H1 (cell line): ENCODE data around the gene ATAT1. TPM values are rescaled to one million over a fixed set of nuclear protein-coding genes. Genes with fewer than 3 reads are reported as not detected.

ENCODE experiments used
- CTCF ChIA-PET: fragments of 300-600 bp; sonication (Branson Sonifier 250); formaldehyde crosslinking; loops from one replicate; lab custom pipeline; 2021; ENCODE audit not compliant: partially characterized antibody; lab: Charles Lee
- POLR2A ChIA-PET: fragments of 300-600 bp; sonication (Branson Sonifier 250); formaldehyde crosslinking; loops from one replicate; lab custom pipeline; 2021; ENCODE audit warnings: inconsistent platforms; ENCODE audit not compliant: partially characterized antibody; lab: Charles Lee
- DNase-seq, 2 experiments: peaks; one replicate each; pipeline versions ENCODE4 v3.0.0 to v3.0.0-alpha.2; 2010 to 2022; ENCODE audit warnings: low spot score in 2 of 2, low read depth in 1 of 2, mixed read lengths in 1 of 2
- FAIRE-seq: peaks from 2 replicates; lab custom pipeline; 2011; peaks lifted over from hg19 to GRCh38; lab: Jason Lieb, UNC
- H2AFZ ChIP-seq: 2 replicates; pipeline ENCODE4 v1.8.1; 2012; ENCODE audit warnings: low read length, inconsistent platforms
- H2AK5ac ChIP-seq: 2 replicates; pipeline ENCODE4 v1.6.1; 2013; ENCODE audit warnings: low read depth, low read length
- H2BK120ac ChIP-seq: replicated peaks from 2 replicates; pipeline ENCODE3; 2013; ENCODE audit warnings: low read depth, low read length, inconsistent platforms
- H2BK12ac ChIP-seq: 2 replicates; pipeline ENCODE4 v1.6.1; 2013; ENCODE audit warnings: low read depth, low read length
- H2BK15ac ChIP-seq: 2 replicates; pipeline ENCODE4 v1.6.1; 2013; ENCODE audit warnings: low read length
- H2BK20ac ChIP-seq: 2 replicates; pipeline ENCODE4 v1.6.1; 2013; ENCODE audit warnings: low read length
- H2BK5ac ChIP-seq: 2 replicates; pipeline ENCODE4 v1.6.1; 2013; ENCODE audit warnings: low read depth, low read length
- H3K14ac ChIP-seq: 2 replicates; pipeline ENCODE4 v1.6.1; 2013; ENCODE audit warnings: inconsistent platforms; ENCODE audit not compliant: insufficient read length
- H3K18ac ChIP-seq: 2 replicates; pipeline ENCODE4 v1.6.1; 2013; ENCODE audit warnings: low read length; ENCODE audit errors: extremely low read depth
- H3K23ac ChIP-seq: 2 replicates; pipeline ENCODE4 v1.6.1; 2013; ENCODE audit warnings: inconsistent platforms; ENCODE audit not compliant: insufficient read length
- H3K23me2 ChIP-seq: 2 replicates; pipeline ENCODE4 v1.6.1; 2013; ENCODE audit warnings: low read depth, low read length
- H3K27ac ChIP-seq: 2 replicates; pipeline ENCODE4 v1.6.1; 2011; ENCODE audit warnings: low read depth, low read length, inconsistent platforms
- H3K27me3 ChIP-seq, 4 experiments: replicated peaks in 1 of 4; 1 replicate in 1 of 4; 2 replicates in 3 of 4; pipeline versions ENCODE4 v1.6.1 to v1.8.1; 2011 to 2013; ENCODE audit warnings: low read length in 3 of 4, mild to moderate bottlenecking in 3 of 4, inconsistent platforms in 2 of 4, mixed read lengths in 2 of 4, moderate library complexity in 1 of 4; ENCODE audit not compliant: control insufficient read depth in 3 of 4, insufficient read depth in 3 of 4; ENCODE audit errors: extremely low read depth in 1 of 4
- H3K36me3 ChIP-seq, 4 experiments: 2 replicates each; pipeline versions ENCODE4 v1.6.1 to v1.8.1; 2011 to 2013; ENCODE audit warnings: mild to moderate bottlenecking in 4 of 4, low read length in 3 of 4, moderate library complexity in 2 of 4, control low read depth in 1 of 4, inconsistent platforms in 1 of 4; ENCODE audit not compliant: insufficient read depth in 4 of 4, control insufficient read depth in 2 of 4
- H3K4ac ChIP-seq: replicated peaks from 2 replicates; pipeline ENCODE3; 2013; ENCODE audit warnings: low read length, low read depth, mixed read lengths, inconsistent platforms; ENCODE audit not compliant: insufficient read length
- H3K4me1 ChIP-seq, 4 experiments: replicated peaks in 1 of 4; 1 replicate in 1 of 4; 2 replicates in 3 of 4; pipeline versions ENCODE4 v1.6.1 to v1.8.1; 2011 to 2013; ENCODE audit warnings: low read length in 3 of 4, inconsistent platforms in 2 of 4, mixed read lengths in 1 of 4; ENCODE audit not compliant: insufficient read depth in 4 of 4, control insufficient read depth in 3 of 4
- H3K4me2 ChIP-seq, 2 experiments: 2 replicates each; pipeline versions ENCODE4 v1.6.1 to v1.8.1; 2011 to 2013; ENCODE audit warnings: low read depth in 2 of 2, low read length in 2 of 2, control low read depth in 1 of 2, inconsistent platforms in 1 of 2, mild to moderate bottlenecking in 1 of 2; ENCODE audit not compliant: insufficient read depth in 1 of 2
- H3K4me3 ChIP-seq, 4 experiments: fragments of 200-600, 300-600 bp in 1 of 4; sonication (generic), shearing (Covaris generic), sonication (Bioruptor Twin) in 1 of 4; 2 replicates each; pipeline versions ENCODE4 v1.5.1 to v1.8.1; 2011 to 2016; ENCODE audit warnings: low read length in 4 of 4, low read depth in 3 of 4, control low read depth in 2 of 4, inconsistent platforms in 2 of 4, mild to moderate bottlenecking in 2 of 4, mixed read lengths in 1 of 4, moderate library complexity in 1 of 4; ENCODE audit not compliant: insufficient read depth in 2 of 4; ENCODE audit errors: extremely low read depth in 1 of 4
- H3K56ac ChIP-seq: replicated peaks from 2 replicates; pipeline ENCODE3; 2013; ENCODE audit warnings: low read depth, mild to moderate bottlenecking, mixed read lengths, low read length, inconsistent platforms; ENCODE audit not compliant: insufficient read length
- H3K79me1 ChIP-seq: 2 replicates; pipeline ENCODE4 v1.6.1; 2013; ENCODE audit warnings: low read depth, low read length, control low read depth
- H3K79me2 ChIP-seq, 2 experiments: 2 replicates each; pipeline versions ENCODE4 v1.6.1 to v1.8.1; 2012 to 2013; ENCODE audit warnings: low read length in 2 of 2, mild to moderate bottlenecking in 2 of 2, inconsistent platforms in 1 of 2; ENCODE audit not compliant: insufficient read depth in 2 of 2, control insufficient read depth in 1 of 2
- H3K9ac ChIP-seq, 4 experiments: replicated peaks in 1 of 4; 1 replicate in 1 of 4; 2 replicates in 3 of 4; pipeline versions ENCODE4 v1.6.1 to v1.8.1; 2011 to 2013; ENCODE audit warnings: low read depth in 3 of 4, low read length in 3 of 4, control low read depth in 2 of 4, mild to moderate bottlenecking in 2 of 4, moderate library complexity in 2 of 4, inconsistent platforms in 1 of 4; ENCODE audit errors: extremely low read depth in 1 of 4
- H3K9me3 ChIP-seq, 2 experiments: 2 replicates each; pipeline versions ENCODE4 v1.6.1 to v1.8.1; 2012 to 2013; ENCODE audit warnings: mild to moderate bottlenecking in 2 of 2, moderate library complexity in 2 of 2, control low read depth in 1 of 2, inconsistent platforms in 1 of 2, low read depth in 1 of 2, low read length in 1 of 2, mixed read lengths in 1 of 2; ENCODE audit not compliant: insufficient read depth in 2 of 2
- H4K20me1 ChIP-seq, 2 experiments: replicated peaks in 1 of 2; 2 replicates each; pipeline versions ENCODE3 to v1.8.1; 2011 to 2013; ENCODE audit warnings: inconsistent platforms in 2 of 2, low read length in 2 of 2, mild to moderate bottlenecking in 1 of 2; ENCODE audit not compliant: insufficient read depth in 2 of 2, control insufficient read depth in 1 of 2
- H4K5ac ChIP-seq: 2 replicates; pipeline ENCODE4 v1.6.1; 2013; ENCODE audit warnings: low read length, low read depth, mixed read lengths, inconsistent platforms; ENCODE audit not compliant: insufficient read length
- H4K8ac ChIP-seq: 2 replicates; pipeline ENCODE4 v1.8.0; 2013; ENCODE audit warnings: mild to moderate bottlenecking, moderate library complexity, low read length, inconsistent platforms; ENCODE audit not compliant: insufficient read depth; ENCODE audit errors: extremely low read depth
- H4K91ac ChIP-seq: replicated peaks from 2 replicates; pipeline ENCODE3; 2013; ENCODE audit warnings: low read length, mixed read lengths, inconsistent platforms; ENCODE audit not compliant: insufficient read length
- KDM4A ChIP-seq: IDR thresholded peaks from one replicate; pipeline ENCODE4 v1.7.1; 2012; ENCODE audit warnings: low read depth, mild to moderate bottlenecking, moderate library complexity, low read length, inconsistent platforms; ENCODE audit not compliant: severe bottlenecking
- POLR2A ChIP-seq, 2 experiments: IDR thresholded peaks; 1 replicate in 1 of 2; 2 replicates in 1 of 2; pipeline ENCODE4 v1.6.1; 2011; ENCODE audit warnings: low read depth in 2 of 2, low read length in 2 of 2, mild to moderate bottlenecking in 2 of 2; ENCODE audit errors: control extremely low read depth in 1 of 2
- POLR2AphosphoS5 ChIP-seq: IDR thresholded peaks from 2 replicates; pipeline ENCODE4 v1.6.1; 2011; ENCODE audit warnings: low read depth, low read length
- WGBS, 2 experiments: shearing (Covaris generic) in 1 of 2; methylation state at CpG; one replicate each; pipeline versions ENCODE4 v1.1.6 to v1.1.7; 2013 to 2015; ENCODE audit warnings: low lambda C conversion rate in 2 of 2, mixed read lengths in 2 of 2, inconsistent platforms in 1 of 2, low coverage in 1 of 2, missing lambda C conversion rate in 1 of 2; ENCODE audit not compliant: insufficient replicate concordance in 2 of 2, insufficient coverage in 1 of 2, insufficient read length in 1 of 2; ENCODE audit errors: extremely low coverage in 1 of 2, missing lambda C conversion rate in 1 of 2; 5-methylcytosine and 5-hydroxymethylcytosine counted together
- polyA plus RNA-seq, 7 experiments: library from polyadenylated mRNA; depleted of rRNA in 3 of 7; stranded (reverse) in 5 of 7; unstranded in 2 of 7; fragments of >200 nt in 5 of 7; fragments of 200-250 nt in 2 of 7; gene quantifications; 1 replicate in 5 of 7; 2 replicates in 1 of 7; 4 replicates in 1 of 7; pipeline versions ENCODE4 v1.2.1 to v1.2.3, GENCODE V29; 2011 to 2013; ENCODE audit warnings: missing spikeins in 2 of 7, mixed read lengths in 2 of 7
- total RNA-seq: library from RNA; stranded (reverse); fragmentation: NEBNext Ultra II Directional; extraction: Animal tissue kit (Norgen Biotek cat#: 25700); gene quantifications from 2 replicates; pipeline ENCODE4 v1.2.1, GENCODE V29; 2021

ATAT1 gene
- total and polyA plus RNA-seq, 2 of the 8 experiments (the other 6 are each of a cell fraction or from before 2014, with no cell fraction given), result 14.4 to 14.6 TPM

DNA sequence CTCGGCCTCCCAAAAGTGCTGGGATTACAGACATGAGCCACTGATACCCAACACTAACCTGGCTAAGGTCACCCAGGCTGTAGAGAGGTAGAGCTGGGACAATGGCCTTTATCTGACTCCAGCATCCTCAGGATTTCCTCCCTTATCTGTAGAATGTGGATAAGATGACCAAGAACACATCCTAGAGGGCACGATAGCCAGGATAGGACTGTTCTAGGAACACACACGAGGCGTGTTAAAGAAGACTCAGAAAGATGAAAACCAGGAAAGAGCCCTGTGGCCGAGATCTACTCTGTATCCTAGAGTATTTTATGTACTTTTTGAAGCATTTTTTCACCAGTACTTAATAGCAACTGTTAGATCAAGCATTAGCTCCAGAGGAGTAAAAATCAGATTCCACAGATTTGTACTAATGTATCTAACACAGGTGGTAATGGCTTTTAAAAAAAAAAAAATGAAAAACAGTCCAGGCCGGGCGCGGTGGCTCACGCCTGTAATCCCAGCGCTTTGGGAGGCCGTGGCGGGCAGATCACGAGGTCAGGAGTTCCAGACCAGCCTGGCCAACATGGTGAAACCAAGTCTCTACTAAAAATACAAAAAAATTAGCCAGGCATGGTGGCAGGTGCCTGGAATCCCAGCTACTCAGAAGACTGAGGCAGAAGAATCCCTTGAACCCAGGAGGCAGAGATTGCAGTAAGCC lies 26.9 kb upstream of the ATAT1 start:
- Histone ChIP-seq H2AK5ac (no peak overlapping the region), H3K14ac (no peak overlapping the region), H3K4me3 (no peak overlapping the region), H3K79me2 (no peaks in the 10 kb centered on the region), H3K36me3 (peaks cover 35 to 46% (median 42%) of the 10 kb centered on the region in 4 experiments), H3K56ac (no peak overlapping the region), H2BK15ac (no peak overlapping the region), H4K91ac (no peak overlapping the region), H2AFZ (no peak overlapping the region), H3K23ac (no peak overlapping the region), H3K18ac (no peak overlapping the region), H2BK20ac (no peak overlapping the region), H3K4me1 (no peaks in the 10 kb centered on the region), H3K9ac (no peak overlapping the region), H3K4ac (no peak overlapping the region), H3K4me2 (no peak overlapping the region), H3K79me1 (no peaks in the 10 kb centered on the region; the same call in none of the 2 replicates), H3K9me3 (no peaks in the 10 kb centered on the region), H2BK5ac (no peak overlapping the region), H4K20me1 (peaks cover 6 to 31% of the 10 kb centered on the region in 2 experiments), H2BK12ac (no peak overlapping the region), H3K27ac (no peak overlapping the region), H3K27me3 (no peaks in the 10 kb centered on the region), H4K5ac (no peak overlapping the region), H3K23me2 (no peaks in the 10 kb centered on the region; the same call in 1 of the 2 replicates), H2BK120ac (no peak overlapping the region), H4K8ac (no peak overlapping the region)
- POLR2A ChIA-PET, result interaction anchor here (0.7 to 27.0 kb wide), 34 partner anchors 1 to 479 kb away, joined by 3 to 712 read pairs (median 5); partner anchors contain the start of genes ATAT1, C6orf136, DHX16 and GNL1
- DNase-seq (no peak), FAIRE-seq (no peak)
- TF ChIP-seq POLR2A (IDR thresholded peaks at IDR 0.05; ENCODE audit: control extremely low read depth in 1 of 2, low read depth in 2 of 2, low read length in 2 of 2), result peak in 1 of 2 experiments; percentile 45; a peak in 1 of 3 replicates
- no peak for TF ChIP-seq KDM4A
- peak; percentile 59 for TF ChIP-seq POLR2AphosphoS5
- whole genome bisulfite sequencing, 2 experiments, result 96% methylated on average over 13 of the region's 13 CpGs; no CpG with 5 or more reads in 1 of the 2 experiments
- CTCF ChIA-PET, result interaction anchor here (0.6 to 5.7 kb wide), 10 partner anchors 11 to 124 kb away, joined by 3 to 40 read pairs (median 5); no protein-coding TSS in a partner anchor
